GM19463 (cell line): ENCODE measurements around the gene CAST.
A peak's percentile ranks its signal among the peaks of the same experiment; 100 is the strongest.

Source experiments
- ATAC-seq: cut with Tn5 transposase; IDR thresholded peaks from one replicate; pipeline ENCODE4 v1.9.1; 2021; ENCODE audit warnings: mild to moderate bottlenecking, moderate library complexity; ENCODE audit not compliant: unreplicated experiment

The CAST gene

DNA sequence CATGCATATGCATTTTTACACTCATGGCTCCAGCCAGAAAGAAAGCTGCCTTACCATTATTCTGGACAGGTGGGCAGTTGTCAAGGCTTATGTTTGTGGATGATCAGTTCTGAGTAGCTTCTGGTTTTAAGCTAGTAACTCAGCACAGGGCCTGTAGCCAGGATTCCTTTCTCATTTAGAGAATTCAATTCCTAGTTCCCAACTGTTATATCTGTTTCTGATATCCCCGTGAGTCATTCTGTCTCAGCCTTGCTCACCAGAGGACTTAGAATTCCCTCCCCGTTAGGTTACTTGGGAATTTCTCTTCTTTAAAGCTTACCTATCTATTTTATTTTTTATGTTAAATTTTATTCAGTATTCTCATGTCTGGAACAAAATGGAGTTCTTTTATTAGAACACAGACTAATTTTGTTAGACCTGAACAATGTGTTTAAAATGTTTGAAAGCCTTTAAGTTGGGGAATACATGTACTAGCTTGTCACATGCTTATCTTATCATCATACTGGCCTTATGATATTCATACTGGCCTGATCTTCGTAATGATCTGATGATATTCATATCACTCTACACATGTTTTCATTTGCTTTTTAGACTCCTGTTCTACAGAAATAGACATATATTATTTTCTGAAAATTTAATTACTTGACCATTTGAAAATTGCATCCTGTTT is 47.1 kb downstream of the CAST start:
- ATAC-seq, result no peak

DNA sequence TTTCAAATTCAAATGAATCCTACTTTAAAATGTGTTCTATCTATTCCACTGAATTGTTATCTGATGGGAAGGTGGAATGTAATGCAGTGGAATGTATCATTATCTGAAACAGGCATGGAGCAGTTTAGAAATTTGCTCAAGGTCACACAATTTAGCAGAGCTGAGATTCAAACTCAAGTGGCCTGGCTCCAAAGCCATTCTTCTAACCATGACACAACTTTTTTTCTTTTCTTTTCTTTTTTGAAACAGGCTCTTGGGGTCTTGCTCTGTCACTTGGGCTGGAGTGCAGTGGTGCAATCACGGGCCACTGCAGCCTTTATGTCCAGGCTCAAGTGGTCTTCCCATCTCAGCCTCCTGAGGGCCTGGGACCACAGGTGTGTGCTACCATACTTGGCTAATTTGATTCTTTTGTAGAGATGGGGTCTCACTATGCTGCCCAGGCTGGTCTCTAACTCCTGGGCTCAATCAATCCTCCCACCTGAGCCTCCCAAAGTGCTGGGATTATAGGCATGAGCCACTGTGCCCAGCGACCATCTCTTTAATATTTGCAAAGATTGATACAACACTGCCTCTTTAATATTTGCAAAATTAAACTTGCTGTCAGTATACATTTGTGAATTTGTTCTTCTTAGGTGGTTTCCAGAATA is 50.0 kb downstream of the CAST start:
- ATAC-seq, result no peak

DNA sequence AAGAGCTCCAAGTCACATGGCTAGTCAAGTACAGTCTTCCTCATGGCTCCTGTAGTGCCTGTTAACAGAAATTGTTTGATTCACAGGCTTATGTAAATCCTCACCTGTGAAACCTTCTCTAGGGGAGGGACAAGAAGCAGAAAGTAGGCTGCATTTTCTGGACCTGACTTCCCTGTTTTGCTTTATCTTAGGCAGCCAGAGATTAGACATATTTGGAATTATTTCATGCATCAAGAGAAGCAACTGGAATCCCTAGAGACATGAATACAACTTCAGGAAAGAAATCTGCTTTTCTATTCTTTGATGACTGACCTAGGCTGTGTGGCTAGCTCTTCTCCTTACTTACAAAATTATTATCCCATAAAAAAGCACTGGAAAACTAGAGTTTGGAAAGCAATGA is 52.3 kb downstream of the CAST start:
- no peak for ATAC-seq

DNA sequence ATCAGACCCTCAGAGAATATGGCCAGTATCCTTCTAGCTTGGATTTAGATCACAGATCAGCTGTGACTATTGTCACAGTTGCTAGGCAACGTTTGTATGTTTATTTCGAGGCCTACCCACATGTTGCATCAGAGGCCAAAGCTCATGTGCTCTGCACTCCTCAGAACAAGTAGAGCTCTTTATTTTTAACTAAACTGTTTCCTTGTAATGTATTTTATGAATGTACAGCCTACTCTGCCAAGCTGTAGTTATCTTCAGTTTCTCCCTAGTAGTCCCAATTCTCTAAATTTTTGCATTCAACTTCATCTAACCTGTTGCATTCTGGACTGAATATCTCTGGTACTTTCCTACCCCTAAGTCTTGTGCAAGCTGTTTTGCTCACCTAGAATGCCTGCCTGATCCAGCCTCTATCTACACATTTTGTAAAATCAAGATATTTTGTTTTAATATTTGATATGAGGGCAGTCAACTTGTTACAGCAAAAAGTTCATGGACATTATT is 52.8 kb downstream of the CAST start:
- peak; percentile 74 for ATAC-seq

DNA sequence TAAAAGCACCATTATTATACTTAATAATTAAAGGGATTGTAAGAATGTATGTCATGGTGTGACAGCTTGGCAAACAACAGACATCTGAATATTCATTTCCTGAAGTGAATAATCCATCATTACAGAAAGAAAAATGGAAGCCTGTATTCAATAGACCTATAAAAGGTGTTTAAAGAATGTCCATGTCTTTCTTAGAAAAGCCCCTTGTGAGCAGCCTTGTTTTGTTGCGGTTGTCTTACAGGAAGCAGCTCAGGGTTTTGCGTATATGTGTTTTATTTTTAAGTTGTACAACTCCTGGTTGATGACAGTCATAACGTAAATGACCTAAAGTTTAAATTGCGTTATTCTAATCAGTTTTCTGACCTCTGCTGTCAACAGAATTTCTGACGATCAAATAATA is 53.8 kb downstream of the CAST start:
- ATAC-seq, result no peak

DNA sequence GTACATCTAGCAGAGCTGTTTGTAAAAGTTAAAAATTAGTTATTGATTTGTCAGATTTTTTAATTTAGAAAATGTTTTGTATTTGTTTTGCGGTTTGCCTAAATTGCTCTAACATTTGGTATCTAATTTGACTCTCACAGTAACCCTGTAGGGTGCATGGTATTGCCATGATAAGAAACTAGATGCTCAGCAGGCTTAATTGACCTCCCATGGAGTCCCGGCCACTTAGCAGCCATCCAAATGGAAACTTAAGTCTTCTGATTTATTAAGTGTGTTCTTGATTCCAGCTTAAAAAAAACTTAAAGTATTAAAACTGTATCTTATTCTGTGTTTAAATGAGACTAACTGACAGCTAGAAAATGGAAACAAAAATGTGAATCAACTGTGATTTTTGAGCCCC is 54.5 kb downstream of the CAST start:
- no peak for ATAC-seq

DNA sequence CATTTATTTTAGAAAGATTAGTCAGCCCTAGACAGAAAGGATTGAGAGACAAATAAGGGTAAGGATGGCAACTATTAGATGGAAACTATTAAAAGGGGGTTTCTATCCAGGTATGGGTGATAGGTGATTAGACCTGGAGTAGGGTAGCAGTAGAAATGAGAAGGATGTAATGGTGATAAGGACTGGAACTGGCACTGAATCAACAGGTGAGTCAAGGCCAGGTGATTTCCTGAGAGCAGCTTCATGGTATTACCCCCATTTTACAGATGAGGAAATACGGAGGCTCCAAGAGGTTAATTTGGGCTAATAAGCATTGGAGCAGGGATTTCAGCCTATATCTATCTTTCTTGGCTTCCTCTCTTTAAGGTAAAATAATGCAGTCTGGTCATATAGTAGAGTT is 55.7 kb downstream of the CAST start:
- no peak for ATAC-seq

DNA sequence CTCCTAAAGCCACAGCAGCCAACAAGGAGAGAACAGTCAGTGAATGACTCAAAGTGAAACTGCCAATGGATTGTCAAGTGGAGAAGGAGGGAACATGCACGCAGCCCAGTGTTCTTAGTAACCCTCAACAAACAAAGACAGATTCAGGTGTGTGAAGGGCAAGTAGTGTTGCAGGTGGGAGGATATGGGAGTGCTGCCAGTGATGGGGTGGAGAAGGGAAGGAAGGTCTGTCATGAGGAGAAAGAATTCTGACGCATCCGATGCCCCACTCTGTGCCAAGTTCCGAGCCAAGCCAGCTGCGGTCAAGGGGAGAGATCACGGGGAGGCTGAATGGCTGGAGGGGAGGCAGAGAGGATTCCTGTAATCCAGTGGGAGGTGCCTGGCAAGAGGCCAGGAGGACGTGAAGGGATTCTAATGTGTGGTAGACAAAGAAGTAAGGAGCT is 56.5 kb downstream of the CAST start:
- no peak for ATAC-seq

DNA sequence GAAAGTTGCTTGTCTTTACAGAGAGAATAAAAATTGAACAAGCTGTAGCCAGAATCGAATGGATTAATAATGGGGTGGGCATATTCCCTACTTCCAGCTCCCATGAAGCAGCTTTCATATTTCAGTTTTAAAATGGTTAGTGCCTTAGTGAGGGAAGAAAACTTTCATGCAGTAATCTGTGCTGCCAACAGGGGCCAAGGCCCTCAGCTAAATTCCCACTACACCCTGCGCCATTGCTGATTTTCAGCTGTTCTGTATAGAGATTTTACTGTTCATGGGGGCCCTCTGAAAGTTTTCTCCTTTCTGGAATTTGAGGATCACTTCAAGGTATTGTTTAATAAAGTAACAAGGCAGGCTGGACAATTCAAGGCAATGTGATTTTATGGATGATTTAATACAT is 58.2 kb downstream of the CAST start:
- no peak for ATAC-seq

DNA sequence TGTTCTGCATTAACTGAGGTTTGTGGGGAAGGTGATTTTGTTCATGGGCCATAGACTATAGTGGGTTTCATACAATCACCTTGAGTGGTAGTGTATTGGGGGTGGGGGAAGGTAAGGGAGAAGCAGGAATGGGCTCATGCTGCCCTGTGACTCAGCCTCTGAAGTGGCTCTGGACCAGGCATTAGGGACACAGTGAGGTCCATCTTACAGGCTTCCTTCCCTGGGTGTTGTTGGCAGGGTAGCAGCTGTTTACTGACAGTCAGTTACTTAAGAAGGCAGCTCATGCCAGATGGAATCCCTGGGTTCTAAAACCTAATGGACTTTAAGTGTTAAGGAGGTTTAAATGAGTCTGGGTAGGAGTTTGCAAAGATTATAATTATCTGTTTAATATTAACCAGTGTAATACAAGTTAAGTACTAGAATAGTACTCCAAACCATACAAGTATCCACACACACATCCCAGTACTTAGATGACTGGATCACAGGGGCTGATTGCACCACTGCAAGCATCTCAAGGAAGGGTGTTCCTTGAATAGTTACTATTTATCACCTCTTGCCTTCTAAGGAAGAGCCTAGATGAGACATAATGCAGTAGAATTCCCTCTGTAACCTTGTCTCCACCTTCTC is 59.3 kb downstream of the CAST start:
- no peak for ATAC-seq

DNA sequence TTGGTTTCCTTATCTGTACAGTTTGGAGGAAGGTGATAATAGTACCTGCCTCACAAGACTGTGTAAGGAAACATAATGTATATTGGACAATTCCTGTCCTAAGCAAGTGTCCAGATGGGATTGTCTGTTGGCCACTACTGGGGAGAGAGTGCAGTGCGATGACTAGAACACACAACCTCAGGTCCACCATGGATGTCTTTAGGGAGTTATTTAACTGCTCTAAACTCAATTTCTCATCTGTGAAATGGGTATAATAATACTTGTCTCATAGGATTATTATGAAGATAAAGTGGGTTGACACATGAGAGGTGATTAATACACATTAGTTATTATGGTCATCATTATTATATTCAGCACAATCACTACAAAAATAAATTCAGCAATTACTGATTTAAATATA is 63.1 kb downstream of the CAST start:
- ATAC-seq, result no peak

DNA sequence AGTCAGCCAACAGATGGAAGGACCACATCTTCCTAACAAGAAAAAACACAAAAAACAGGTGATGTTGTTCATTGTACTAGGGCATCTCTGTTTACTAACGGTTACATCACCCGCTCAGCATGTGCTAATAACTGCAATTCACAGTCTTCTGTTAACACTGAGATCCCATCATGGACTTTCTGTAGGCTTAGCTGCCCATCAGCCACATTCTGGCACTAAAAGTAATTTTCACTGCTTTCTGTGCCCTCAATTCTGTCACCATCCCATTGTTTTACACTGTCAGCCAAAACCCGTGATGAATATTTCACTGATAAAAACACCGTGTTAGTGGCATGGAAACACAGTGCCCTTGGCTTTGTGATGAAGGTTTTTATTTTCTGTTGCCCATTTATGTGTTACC is 64.6 kb downstream of the CAST start:
- no peak for ATAC-seq

DNA sequence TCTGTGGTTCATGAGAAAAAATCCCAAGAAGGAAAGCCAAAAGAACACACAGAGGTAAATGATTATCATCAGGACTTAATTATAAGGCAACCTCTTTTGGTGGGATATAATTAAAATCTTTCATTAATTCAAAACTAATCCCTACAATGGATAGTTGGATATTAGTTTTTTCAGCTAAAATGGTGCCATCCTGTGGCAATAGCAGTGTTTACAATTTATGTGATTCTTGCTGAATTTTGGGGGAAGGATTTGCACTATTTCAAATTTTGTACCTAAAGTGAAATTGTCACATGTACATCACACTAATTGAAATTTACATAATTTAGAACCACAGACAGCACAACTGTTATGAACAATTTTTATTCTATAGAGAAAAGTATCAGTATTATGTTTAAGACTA is 67.0 kb downstream of the CAST start:
- ATAC-seq, result no peak

DNA sequence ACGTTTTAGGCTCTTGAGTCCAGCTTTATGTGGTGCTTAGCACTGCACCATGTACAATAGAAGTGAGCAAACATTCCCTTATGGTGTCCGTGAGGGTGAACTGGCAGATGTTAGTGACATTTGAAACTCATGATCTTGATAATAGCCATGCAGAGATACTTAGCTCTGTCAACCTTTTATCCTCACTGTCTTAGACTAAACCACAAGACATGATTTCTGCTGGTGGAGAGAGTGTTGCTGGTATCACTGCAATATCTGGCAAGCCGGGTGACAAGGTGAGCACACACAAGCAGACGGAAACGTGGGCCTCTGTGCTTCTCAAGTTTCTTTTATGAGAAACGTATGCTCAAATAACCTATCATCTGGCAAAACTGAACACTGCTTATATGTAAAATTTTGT is 68.4 kb downstream of the CAST start:
- ATAC-seq, result no peak

DNA sequence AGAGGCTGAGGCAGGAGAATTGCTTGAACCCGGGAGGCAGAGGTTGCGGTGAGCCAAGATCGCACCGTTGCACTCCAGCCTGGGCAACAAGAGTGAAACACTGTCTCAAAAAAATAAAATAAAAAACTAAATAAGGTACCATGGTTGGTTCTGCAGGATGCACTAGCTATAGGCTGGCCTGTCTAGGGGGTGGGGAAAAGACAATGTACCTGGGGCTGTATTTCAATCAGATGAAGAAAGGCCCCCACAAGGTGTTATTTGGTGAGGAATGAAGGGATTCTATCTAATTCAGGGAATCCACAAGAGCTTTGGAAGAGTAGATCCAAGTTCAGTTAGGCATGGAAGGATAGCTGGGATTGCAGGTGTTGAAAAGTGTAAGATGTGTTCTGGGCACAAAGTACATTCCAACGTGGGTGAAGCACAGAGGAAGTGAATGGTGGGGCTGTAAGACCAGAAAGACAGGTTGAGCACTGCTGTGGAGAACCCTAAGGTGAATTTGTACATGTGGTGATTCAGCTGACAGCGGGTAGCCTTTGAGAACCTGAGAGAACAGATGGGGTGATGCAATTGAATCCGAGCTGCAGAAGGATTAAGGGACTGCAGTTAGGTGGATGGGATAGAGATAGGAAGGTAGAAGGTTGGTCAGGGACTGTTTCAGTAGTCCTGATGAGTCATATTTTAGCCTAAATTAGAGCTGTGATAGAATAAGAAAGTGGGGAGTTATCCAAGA is 71.8 kb downstream of the CAST start:
- ATAC-seq, result no peak

DNA sequence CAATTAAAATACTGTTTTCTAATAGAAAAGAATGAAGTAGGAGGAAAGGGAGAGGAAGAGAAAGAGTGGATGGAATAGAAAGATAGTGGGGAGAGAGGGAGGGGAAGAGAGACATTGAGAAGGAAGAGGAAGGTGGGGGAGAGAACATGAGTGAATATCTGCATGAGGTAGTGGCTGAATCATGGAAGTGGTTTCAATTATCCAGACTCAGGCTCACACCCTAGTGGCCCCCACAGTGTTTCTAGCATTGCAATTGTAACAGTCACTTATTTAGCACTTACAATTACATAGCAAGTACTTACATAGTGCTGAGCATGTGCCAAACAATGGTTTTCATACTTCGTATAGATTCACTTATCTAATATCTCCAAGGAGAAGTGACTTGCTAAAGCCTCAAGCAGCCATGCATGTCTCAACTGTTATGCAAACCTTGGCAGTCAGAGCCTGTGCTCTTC is 72.7 kb downstream of the CAST start:
- no peak for ATAC-seq

DNA sequence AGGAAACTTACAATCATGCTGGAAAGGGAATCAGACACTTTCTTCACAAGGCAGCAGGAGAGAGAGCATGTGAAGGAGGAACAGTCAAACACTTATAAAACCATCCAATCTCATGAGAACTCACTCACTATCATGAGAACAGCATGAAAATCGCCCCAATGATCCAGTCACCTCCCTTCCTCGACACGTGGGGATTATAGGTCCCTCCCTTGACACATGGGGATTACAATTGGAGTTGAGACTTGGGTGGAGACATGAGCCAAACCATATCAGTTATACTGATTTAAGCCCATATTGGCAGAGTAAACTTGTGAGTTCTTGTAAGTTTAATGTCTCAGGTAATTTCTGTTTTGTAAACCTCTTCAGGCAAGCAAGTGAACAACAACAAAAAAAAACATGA is 74.8 kb downstream of the CAST start:
- ATAC-seq, result no peak

DNA sequence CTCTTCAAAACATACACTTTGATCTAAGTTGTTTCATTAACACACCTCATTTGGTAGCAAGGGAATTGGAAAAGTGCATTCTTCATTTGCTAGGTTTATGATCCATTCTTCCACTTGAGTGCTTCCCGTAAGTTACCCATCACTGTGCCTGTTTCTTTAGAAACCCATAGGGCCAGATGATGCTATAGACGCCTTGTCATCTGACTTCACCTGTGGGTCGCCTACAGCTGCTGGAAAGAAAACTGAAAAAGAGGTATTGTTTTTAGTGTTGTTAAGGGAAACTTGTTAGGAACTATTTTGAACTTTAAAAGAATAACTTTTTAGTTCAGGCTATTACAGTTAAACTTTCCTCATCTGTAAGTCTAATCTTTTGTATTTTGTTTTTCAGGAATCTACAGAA is 78.9 kb downstream of the CAST start:
- no peak for ATAC-seq

DNA sequence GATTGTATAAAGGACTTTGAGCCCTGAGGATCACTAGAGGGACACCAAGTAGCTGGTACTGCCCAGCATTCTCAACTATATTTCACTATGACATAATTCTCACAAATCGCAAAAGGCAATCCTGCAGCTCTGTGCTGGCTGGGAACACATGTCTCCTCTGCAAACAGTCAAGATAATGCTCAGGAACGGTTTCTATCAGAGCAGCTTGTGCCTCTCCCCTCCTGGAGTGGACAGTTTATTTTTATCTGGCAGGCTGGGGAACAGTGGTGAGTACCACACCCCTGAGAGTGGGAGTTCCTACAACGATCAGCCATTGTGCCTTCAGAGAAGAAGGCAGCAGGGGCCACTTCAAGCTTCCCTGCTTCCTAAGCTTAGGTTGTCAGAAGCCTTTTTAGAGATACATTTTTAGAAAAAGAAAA is 79.7 kb downstream of the CAST start:
- ATAC-seq, result no peak

DNA sequence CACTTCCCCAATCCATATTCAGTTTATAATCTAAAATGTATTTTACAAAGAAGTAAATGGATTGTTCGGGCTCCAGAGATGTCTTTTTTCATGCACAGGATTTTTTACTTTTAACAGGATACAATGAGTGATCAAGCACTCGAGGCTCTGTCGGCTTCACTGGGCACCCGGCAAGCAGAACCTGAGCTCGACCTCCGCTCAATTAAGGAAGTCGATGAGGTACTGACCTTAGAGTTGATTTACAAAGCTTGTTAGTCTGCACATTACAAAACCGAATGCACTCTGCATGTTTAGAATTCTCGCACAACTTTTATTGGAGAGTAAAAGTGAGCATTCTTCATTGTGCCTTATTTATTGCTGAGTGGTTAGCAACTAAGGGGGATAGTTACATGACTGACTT is 80.4 kb downstream of the CAST start:
- no peak for ATAC-seq

DNA sequence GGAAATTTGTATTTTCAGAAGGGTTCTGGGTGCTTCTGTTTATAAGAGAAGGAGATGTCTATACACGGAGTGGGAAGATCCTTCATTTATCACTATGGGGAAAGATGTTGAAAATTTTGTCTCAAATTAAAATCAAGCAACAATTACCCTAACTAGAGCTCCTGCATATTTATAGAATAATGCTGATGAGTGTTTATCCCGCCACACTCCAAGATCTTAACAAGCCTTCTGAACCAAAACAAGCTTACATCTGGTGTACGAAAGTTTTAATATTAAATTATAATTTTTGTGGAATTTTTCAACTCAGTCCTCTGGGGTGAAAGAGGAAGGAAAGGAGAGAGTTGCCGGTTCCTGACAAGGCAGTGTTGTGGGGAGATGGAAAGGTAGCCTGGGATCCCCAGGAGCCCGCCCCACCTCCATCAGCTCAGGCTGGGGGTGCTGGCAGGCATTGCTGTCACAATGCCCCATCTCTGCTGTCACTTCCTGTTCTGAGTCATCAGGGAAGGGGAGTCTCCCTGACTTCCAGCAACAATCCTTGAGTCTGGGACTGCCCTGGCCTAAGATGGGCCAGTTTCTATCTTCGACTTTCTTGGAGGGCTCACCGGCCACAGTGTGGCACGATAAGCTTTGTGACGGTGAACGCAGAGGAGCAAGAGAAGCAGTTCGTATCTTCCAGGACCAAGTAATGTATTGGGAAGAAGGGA is 81.0 kb downstream of the CAST start:
- ATAC-seq, result no peak
